HTERT RPE-1 (cell line): ENCODE measurements around the gene SEMA3F.

Experiments used
- in situ Hi-C: fragments of 300-500 bp; cut with MboI; formaldehyde crosslinking; loops from 4 replicates; pipeline ENCODE4 v1.14.3; 2020; ENCODE audit warnings: low sequenced_read_pairs

Gene SEMA3F

DNA sequence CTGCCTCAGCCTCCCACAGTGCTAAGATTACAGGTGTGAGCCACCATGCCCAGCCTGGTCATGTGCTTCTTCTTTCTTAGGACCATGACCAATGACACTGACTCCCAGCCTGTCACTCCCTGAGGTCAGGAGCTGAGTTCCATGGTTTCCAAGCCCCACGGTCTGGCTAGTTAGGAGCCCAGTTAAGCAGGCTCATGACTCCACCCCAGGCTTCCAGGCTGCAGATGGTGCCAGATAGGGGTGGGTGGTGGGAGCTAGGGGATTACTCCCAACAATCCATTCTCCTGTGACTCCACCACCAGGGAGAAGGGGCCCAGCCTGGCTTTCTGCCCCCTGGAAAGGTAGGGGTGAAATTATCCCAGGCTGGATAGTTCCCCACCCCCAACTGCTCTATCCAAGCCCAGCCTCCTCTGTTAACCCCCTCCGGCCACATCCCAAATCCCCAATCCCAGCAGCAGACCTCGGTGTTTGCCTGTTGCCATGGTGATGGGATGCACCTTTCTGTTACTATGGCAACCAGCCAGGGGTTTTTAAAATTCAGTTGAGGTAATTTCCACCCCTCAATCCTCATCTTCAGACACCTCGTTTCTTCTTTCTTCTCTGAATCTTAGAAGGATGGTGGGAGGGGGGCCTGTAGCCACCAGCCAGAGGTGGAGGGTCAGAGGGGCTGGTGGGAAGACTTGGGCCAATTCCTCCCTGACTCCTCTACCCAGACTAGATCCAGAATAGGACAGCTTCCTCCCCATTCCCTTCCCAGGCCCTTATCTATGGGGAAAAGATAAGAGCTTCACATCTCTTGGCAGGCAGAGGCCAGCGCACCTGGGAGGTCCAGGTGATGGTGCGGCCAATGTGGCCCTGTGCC, 22.5 kb upstream of the SEMA3F start:
- in situ Hi-C loops = no loop called here

DNA sequence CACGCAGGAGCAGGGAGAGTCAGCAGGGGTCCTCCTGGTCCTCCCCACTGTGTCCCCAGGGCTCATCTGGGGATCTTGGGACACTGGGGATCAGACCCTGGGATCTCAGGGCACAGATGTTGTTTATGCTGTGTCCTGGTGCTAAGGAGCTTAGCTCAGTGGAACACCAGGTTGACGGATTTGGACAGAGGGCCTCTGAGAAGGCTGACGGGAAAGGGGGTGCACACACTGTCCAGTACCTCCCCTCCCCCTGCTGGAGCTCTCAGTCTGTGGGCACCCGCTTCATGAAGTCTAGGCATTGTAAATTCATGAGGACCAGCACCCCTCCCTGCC, 21.9 kb upstream of the SEMA3F start:
- in situ Hi-C loops = no loop called here

DNA sequence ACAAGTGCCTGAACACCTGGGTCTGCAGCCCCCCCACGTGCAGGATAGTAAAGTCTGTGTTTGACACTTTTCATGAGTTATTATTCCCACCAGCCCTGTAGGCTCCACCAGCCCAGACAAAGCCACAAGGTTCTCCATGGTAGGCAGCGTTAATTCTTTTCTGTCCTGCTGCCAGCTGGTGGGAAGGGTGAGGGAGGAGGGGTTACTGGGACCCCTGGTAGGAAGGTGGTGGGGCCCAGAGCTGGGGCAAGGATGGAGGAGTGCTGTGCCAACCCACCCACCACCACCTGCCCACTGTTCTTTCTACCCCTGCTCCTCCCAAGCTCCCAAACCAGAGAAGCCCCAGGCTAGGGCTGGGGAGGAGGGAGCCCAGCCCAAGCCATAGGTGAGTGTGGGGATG, 20.8 kb upstream of the SEMA3F start:
- in situ Hi-C loops = no loop called here

GRCh38 chr3:50135964-50136363, 19.2 kb upstream of the SEMA3F start:
- in situ Hi-C loops = no loop called here

DNA sequence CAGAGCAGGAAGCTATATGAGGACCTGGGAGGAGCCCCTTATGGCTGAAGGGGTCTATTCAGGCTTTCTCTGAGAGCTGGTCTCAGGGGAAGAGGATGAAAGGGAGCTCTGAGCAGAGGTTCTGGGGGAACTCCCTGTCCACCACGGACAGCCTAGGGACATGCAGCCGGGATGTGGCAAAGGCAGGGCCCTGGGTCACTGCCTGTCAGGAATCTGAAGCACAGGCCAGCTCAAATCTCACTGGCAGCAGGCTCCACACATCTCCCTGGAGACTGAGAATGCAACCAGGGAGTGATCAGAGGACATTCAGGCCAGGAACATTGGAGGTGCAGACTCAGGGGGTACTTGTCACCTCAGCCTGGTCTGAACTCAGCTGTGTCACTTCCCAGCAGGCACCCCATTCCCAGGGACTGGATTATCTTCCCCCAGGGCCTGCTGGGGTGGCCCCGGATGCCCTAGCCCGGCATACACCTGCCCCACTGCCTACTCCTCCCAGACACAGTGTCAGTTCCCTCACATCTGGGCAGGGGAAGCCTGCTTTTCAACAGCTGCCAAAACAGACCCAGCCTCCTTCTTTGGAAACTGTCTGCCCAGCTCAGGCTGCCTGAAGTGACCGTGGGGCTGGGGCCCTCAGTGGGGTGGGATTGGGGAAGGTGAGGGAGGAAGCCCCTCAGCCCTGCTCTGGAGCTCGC, 18.3 kb upstream of the SEMA3F start:
- in situ Hi-C loops = no loop called here

- in situ Hi-C loops = no loop called here
Measured at GRCh38 chr3:50137531-50137930, 17.6 kb upstream of the SEMA3F start.

- in situ Hi-C loops = no loop called here
Measured at GRCh38 chr3:50138266-50139200, 16.6 kb upstream of the SEMA3F start.

DNA sequence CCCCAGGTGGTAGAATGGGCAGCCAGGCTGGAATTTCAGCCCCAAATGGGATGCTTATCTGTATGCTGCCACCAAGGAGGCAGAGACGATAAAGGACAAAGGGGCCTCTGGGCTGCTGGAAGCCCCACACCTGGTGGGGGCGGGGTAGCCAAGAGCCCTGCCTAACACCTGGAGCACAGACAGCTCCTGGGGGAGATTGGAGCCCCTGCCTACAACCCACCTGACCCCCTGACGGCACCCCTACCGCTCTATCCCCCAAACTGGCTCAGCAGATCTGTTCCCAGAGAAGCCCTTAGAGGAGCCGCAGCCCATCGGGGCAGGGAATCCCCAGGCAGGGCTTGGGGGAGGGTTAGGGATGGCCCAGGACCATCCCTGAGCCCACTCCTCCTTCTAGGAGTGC, 15.8 kb upstream of the SEMA3F start:
- in situ Hi-C loops = no loop called here

DNA sequence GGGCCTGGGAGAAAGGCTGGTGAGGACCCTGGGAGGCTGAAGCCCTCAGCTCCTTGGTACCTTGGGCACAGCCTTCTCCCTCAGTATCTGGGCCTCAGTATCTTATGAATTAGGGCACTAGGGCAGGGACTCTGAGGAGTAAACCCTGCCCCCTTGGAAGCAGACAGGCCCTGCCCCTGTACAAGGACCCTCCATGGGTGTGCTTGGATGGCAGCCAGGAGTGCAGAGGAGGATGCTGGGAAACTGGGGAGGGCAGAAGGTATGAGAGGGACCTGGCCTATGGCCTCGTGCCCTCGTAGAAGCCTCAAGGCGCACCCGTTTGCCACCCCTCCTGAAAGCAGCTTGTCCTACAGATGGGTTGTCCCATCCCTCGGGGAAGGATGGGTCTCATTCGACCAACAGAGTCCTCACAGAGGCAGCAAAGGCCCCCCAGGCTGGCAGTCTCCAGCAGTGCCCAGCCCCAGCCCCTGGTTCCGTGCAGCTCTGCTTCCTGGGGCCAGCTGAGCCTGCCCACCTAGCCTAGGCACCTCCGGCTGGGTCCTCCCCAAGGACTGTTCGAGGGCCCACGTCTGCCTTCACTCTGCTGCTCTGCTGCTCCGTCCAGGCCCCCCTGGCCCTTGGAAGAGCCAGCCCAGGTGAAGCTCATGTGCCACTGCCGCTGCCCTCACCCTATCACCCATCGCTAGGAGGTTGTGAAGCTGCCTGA, 15.3 kb upstream of the SEMA3F start:
- in situ Hi-C loops = no loop called here

- in situ Hi-C loops = no loop called here
Measured at GRCh38 chr3:50140990-50141389, 14.1 kb upstream of the SEMA3F start.

DNA sequence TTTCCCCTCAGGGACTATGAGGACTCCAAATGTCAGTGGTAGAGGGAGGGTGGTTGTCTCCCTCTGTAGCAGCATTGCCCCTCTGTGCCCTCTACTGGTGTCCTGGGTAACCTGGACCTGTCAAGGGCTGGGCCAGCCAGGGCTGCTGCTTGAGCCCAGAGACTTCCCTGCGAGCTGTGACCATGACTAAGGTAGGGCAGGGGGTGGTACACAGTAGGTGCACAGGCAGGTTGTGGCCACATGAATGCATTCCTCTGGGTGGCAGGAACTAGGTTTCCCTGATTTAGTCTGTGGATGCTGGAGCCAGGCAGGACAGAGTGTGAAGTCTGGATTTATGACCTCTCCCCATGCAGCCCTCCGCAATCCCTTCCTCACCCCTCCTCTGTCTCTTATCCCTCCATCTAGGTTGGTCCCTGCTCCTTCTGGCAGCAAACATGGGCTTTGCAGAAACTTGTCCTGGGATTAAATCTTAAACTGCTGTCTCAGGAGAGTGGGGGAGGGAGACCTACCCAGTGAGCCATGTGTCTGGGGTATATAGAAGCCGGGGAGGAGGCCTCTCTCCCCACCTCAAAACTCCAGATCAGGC, 8.7 kb upstream of the SEMA3F start:
- in situ Hi-C loops = no loop called here

DNA sequence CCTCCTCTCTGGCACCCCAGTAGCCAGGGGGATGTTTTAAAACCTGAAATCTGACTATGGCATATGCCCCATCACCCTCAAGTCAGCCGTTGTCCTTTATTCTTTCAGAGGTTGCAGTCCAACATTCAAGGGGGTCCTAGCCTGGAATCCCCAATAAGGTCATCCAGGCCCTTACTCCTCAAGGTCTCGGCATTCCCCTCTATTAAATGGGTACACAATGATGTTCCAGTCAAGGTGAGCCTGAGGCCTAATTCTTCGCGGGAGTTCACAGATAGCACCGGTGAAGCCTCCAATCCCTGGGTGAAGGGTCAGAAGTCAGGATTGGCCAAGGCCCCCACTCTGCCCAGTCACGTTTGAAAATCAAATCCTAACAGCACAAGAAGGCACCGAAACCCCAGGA, 8.1 kb upstream of the SEMA3F start:
- in situ Hi-C loops = no loop called here

DNA sequence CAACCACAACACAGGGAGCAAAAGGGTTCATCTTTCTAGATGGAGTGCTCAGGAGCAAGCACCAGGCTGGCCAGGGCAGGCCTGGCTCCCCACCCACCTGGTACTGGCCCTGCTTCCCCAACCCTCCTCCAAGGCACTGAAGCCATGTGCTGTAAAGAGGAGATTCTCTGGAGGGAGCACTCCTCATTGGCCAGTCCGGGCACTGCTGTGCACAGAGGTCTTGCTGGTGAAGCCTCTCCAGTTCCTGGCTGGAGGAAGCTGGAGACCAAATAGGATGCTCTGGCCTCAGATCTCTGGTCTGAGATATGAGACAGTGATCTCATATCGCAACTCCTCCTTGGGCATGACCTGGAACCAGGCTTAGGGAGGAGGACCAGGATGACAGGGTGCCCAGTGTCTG, 7.7 kb upstream of the SEMA3F start:
- in situ Hi-C loops = no loop called here

DNA sequence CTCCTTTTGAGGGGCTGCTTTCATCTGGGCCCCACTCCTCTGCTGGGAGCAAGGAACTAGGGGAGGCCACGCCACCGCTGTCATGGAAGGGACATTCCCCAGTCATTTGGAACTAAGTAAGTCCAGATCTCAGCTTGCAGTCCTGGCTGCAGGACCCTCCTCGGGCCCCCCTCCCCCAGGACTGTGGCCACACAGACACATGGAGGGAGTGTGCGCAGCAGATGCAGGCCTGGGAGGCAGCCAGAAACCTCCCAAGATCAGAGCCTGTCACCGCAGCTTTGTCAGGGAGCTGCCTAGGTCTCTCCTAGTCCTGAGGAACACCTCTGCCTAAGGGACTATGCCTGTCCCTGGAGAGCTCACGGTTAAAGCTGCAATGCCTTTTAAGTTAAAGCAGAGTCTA, 7.3 kb upstream of the SEMA3F start:
- in situ Hi-C loops = no loop called here

GRCh38 chr3:50150404-50150750, 4.7 kb upstream of the SEMA3F start:
- in situ Hi-C loops = no loop called here

- in situ Hi-C loops = no loop called here
Measured at GRCh38 chr3:50150863-50151686, 4.0 kb upstream of the SEMA3F start.

DNA sequence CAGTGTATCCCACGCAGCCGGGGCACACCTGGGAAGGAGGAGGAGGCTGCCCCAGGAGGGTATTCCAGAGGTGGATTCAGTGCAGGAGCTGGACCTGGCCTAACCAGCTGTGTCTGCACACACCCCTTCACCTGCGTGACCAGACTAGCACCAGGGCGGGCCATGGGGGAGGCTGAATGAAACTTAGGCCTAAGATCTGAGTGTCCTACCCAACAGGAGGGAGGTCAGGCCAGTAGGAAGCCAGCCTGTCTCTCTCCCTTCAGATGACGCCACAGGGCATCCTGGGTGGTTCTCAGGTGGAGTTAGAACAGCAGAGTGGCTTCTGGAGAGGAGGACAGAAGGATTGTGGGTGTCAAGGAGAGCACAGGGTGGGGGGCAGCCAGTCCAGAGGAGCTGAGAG, 3.4 kb upstream of the SEMA3F start:
- in situ Hi-C loops = no loop called here

DNA sequence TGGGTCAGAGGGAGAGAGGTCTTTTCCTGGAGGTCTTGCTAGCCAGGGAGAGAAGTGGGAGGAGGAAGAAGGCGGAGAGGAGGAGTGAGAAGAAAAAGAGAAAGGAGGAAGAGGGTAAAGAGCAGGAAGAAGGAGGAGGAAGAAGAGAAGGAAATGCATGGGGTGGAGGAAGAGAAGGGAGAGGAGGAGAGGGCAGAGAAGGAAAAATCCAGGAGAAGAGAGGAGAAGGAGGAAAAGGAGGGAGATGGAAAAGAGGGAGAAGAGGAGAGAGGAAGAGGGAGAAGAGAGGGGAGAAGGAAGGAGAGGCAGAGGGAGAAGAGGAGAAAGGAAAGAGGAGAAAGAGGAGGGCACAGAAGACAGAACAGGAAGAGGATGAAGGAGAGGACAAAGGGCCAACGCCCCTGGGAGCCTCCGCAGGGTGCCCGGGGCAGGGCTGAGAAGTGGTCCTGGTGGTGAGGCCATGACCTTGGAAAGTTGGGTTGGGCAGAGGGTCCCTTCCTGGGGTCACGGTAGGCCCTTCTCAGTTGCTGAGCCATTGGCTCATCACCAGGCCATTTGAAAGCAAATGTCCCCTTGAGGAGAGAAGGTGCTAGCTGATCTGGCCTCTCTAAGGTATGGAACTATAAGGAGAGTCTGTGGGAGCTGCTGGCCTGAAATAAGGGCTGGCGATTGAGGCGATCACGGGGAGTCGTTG, 1.2 kb upstream of the SEMA3F start:
- in situ Hi-C loops = no loop called here

GRCh38 chr3:50154476-50154839, 666 bp upstream of the SEMA3F start:
- in situ Hi-C loops = no loop called here
